Endothelial cell of umbilical vein (primary cell): ENCODE measurements around the gene CDK19. TPM values are rescaled to one million over a fixed set of nuclear protein-coding genes. Genes with fewer than 3 reads are reported as not detected.

Experiments used
- BruUV-seq: library from RNA; stranded (reverse); fragments of 400-500 nt; replicated peaks from 2 replicates; lab custom pipeline; 2021; lab: Mats Ljungman, UMichigan
- CTCF ChIA-PET: fragments of 300-600, 350-600 bp; sonication (Branson Sonifier 250); formaldehyde crosslinking; loops from one replicate; lab custom pipeline; 2021; ENCODE audit warnings: antibody characterized with exemption, inconsistent platforms; lab: Charles Lee
- POLR2A ChIA-PET: fragments of 300-600, 350-600 bp; sonication (Branson Sonifier 250); formaldehyde crosslinking; loops from one replicate; lab custom pipeline; 2021; ENCODE audit warnings: antibody characterized with exemption, inconsistent platforms; lab: Charles Lee
- DNase-seq: peaks from one replicate; pipeline ENCODE4 v3.0.0-alpha.2; 2011; ENCODE audit warnings: low read depth, low spot score
- FAIRE-seq: peaks from 2 replicates; lab custom pipeline; 2011; peaks lifted over from hg19 to GRCh38; lab: Jason Lieb, UNC
- H2AFZ ChIP-seq: 2 replicates; pipeline ENCODE4 v1.6.0; 2012; ENCODE audit warnings: low read depth, low read length, control low read depth, inconsistent platforms
- H3K27ac ChIP-seq: 2 replicates; pipeline ENCODE4 v1.5.1; 2011; ENCODE audit warnings: low read depth, mild to moderate bottlenecking, control low read depth, low read length, moderate library complexity; ENCODE audit not compliant: insufficient read depth
- H3K27me3 ChIP-seq, 2 experiments: 2 replicates each; pipeline versions ENCODE4 v1.6.0 to v1.6.1; 2011; ENCODE audit warnings: low read length in 2 of 2, mixed read lengths in 1 of 2; ENCODE audit not compliant: control insufficient read depth in 2 of 2, insufficient read depth in 2 of 2
- H3K36me3 ChIP-seq, 2 experiments: 2 replicates in 1 of 2; 3 replicates in 1 of 2; pipeline ENCODE4 v1.5.1; 2011; ENCODE audit warnings: low read length in 2 of 2, mild to moderate bottlenecking in 1 of 2, moderate library complexity in 1 of 2; ENCODE audit not compliant: control insufficient read depth in 2 of 2, insufficient read depth in 2 of 2; ENCODE audit errors: extremely low read depth in 1 of 2
- H3K4me1 ChIP-seq: 3 replicates; pipeline ENCODE4 v1.5.1; 2011; ENCODE audit warnings: mild to moderate bottlenecking, low read length; ENCODE audit not compliant: control insufficient read depth, insufficient read depth; ENCODE audit errors: extremely low read depth
- H3K4me2 ChIP-seq: 2 replicates; pipeline ENCODE4 v1.6.1; 2011; ENCODE audit warnings: low read length, control low read depth, mixed read lengths; ENCODE audit not compliant: insufficient read depth
- H3K4me3 ChIP-seq, 3 experiments: fragments of 200-600 bp in 1 of 3; sonication (generic), shearing (Covaris generic) in 1 of 3; replicated peaks in 1 of 3; 2 replicates each; pipeline ENCODE4 v1.5.1; 2011 to 2016; ENCODE audit warnings: control low read depth in 3 of 3, low read length in 3 of 3, mild to moderate bottlenecking in 2 of 3, inconsistent platforms in 1 of 3, low read depth in 1 of 3, moderate library complexity in 1 of 3; ENCODE audit not compliant: insufficient read depth in 1 of 3
- H3K79me2 ChIP-seq: 2 replicates; pipeline ENCODE4 v1.6.0; 2012; ENCODE audit warnings: low read length, inconsistent platforms; ENCODE audit not compliant: control insufficient read depth, insufficient read depth
- H3K9ac ChIP-seq: replicated peaks from 2 replicates; pipeline ENCODE3; 2011; ENCODE audit warnings: low read length, control low read depth; ENCODE audit not compliant: insufficient read depth; ENCODE audit errors: extremely low read depth
- H3K9me1 ChIP-seq: replicated peaks from 3 replicates; pipeline ENCODE4 v1.6.0; 2011; ENCODE audit warnings: mild to moderate bottlenecking, low read length; ENCODE audit not compliant: control insufficient read depth, insufficient read depth; ENCODE audit errors: extremely low read depth
- H3K9me3 ChIP-seq: replicated peaks from 2 replicates; pipeline ENCODE4 v1.5.1; 2012; ENCODE audit warnings: low read length, inconsistent platforms; ENCODE audit not compliant: control insufficient read depth, insufficient read depth
- H4K20me1 ChIP-seq: replicated peaks from 2 replicates; pipeline ENCODE3; 2011; ENCODE audit warnings: mild to moderate bottlenecking, low read length; ENCODE audit not compliant: control insufficient read depth, insufficient read depth; ENCODE audit errors: extremely low read depth
- CTCF ChIP-seq, 2 donors: IDR thresholded peaks; 1 replicate in 1 of 2; 2 replicates in 1 of 2; pipeline ENCODE4 v1.5.1; 2011; ENCODE audit warnings: low read length in 2 of 2, mild to moderate bottlenecking in 2 of 2, moderate library complexity in 2 of 2, control low read depth in 1 of 2, inconsistent platforms in 1 of 2, low read depth in 1 of 2; ENCODE audit not compliant: insufficient read depth in 1 of 2; ENCODE audit errors: extremely low read depth in 1 of 2
- EZH2 ChIP-seq: IDR thresholded peaks from 2 replicates; pipeline ENCODE4 v1.6.1; 2012; ENCODE audit warnings: borderline replicate concordance, low read depth, mild to moderate bottlenecking, moderate library complexity, low read length, inconsistent platforms; ENCODE audit not compliant: severe bottlenecking
- FOS ChIP-seq: IDR thresholded peaks from 2 replicates; pipeline ENCODE4 v1.6.1; 2011; ENCODE audit warnings: mild to moderate bottlenecking, low read length, moderate library complexity, borderline replicate concordance; ENCODE audit not compliant: insufficient read depth
- GATA2 ChIP-seq: IDR thresholded peaks from 2 replicates; pipeline ENCODE4 v1.7.0; 2011; ENCODE audit warnings: low read depth, mild to moderate bottlenecking, moderate library complexity, mixed read lengths, low read length; ENCODE audit not compliant: insufficient read length, insufficient read depth
- JUN ChIP-seq: IDR thresholded peaks from 2 replicates; pipeline ENCODE4 v1.6.1; 2011; ENCODE audit warnings: borderline replicate concordance, low read depth; ENCODE audit not compliant: insufficient read length, insufficient read depth
- MAX ChIP-seq: IDR thresholded peaks from 2 replicates; pipeline ENCODE4 v1.6.1; 2011; ENCODE audit not compliant: insufficient read depth, insufficient read length
- MYC ChIP-seq: IDR thresholded peaks from one replicate; pipeline ENCODE4 v1.6.1; 2011; ENCODE audit warnings: mild to moderate bottlenecking, low read depth, low read length
- POLR2A ChIP-seq: IDR thresholded peaks from 2 replicates; pipeline ENCODE4 v1.6.1; 2012; ENCODE audit warnings: low read depth, mild to moderate bottlenecking, control low read depth, low read length
- POLR2AphosphoS5 ChIP-seq: IDR thresholded peaks from 2 replicates; pipeline ENCODE4 v1.6.1; 2012; ENCODE audit warnings: low read depth, mild to moderate bottlenecking, control low read depth, low read length, moderate library complexity; ENCODE audit not compliant: insufficient read depth
- dilution Hi-C: fragments of 300-500 bp; cut with MboI; formaldehyde crosslinking; loops from one replicate; pipeline ENCODE4 v1.15.0; 2019; ENCODE audit warnings: low sequenced_read_pairs; ENCODE audit not compliant: extremely low pct_ligation_motif_present
- intact Hi-C: fragments of 100-400 bp; cut with micrococcal nuclease; formaldehyde crosslinking; loops from one replicate; pipeline ENCODE4 v1.10.0; 2022
- polyA plus RNA-seq, 4 experiments: library from polyadenylated mRNA; depleted of rRNA in 3 of 4; stranded (reverse) in 3 of 4; unstranded in 1 of 4; fragments of >200 nt; gene quantifications; 2 replicates each; pipeline versions ENCODE4 v1.2.1 to v1.2.3, GENCODE V29; 2011 to 2012; ENCODE audit warnings: missing spikeins in 1 of 4
- total RNA-seq: library from RNA; stranded (reverse); gene quantifications from 2 replicates; pipeline ENCODE4 v1.2.3, GENCODE V29; 2021

The CDK19 gene
- total and polyA plus RNA-seq, 2 donors (not counting 3 experiments of a cell fraction or from before 2014, with no cell fraction given): 4.6 to 12.1 TPM

DNA sequence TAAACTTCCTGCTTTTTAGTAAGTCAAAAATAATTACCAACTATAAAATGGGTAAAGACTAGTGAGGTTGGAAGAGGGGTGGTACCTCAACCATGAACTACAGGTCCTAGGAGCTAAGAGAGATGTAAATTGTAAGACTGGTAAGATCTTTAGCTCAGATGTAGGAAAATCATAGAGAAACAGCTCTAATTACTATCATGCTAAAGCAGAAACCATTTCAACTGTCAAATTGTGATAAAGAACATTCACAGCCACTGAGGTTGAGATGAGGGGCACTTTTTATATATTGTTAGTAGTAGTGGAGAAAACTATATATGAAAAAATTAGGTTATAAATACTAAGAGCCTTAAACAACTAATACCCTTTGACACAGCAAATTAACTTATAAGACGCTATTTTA lies 20.0 kb downstream of the CDK19 start:
- no peak overlapping the region for H3K4me3 ChIP-seq
- H2AFZ ChIP-seq: no peak overlapping the region
- dilution Hi-C loops: no loop called here
- FAIRE-seq (no peak), DNase-seq (no peak)
- H3K9me1 ChIP-seq: no peaks in the 10 kb centered on the region
- CTCF ChIA-PET: interaction anchor here (0.8 to 1.7 kb wide), 2 partner anchors 14 to 143 kb away, joined by 3 to 4 read pairs; no protein-coding TSS in a partner anchor
- intact Hi-C loops: no loop called here
- no peaks in the 10 kb centered on the region for H4K20me1 ChIP-seq
- POLR2A ChIA-PET: interaction anchor here (0.8 to 1.5 kb wide), 2 partner anchors 20 to 79 kb away, joined by 3 to 4 read pairs; partner anchors contain the start of genes AMD1 and CDK19
- no peaks in the 10 kb centered on the region for H3K36me3 ChIP-seq
- no peaks in the 10 kb centered on the region for H3K4me1 ChIP-seq
- no peaks in the 10 kb centered on the region for H3K9me3 ChIP-seq
- no peak overlapping the region for H3K9ac ChIP-seq
- no peaks in the 10 kb centered on the region for H3K27me3 ChIP-seq
- no peak for TF ChIP-seq MYC
- TF ChIP-seq GATA2: no peak
- TF ChIP-seq FOS: no peak
- TF ChIP-seq EZH2: no peak
- TF ChIP-seq POLR2A: no peak
- TF ChIP-seq JUN: no peak
- no peak for TF ChIP-seq MAX
- H3K27ac ChIP-seq: no peak overlapping the region
- BruUV-seq: no TSS peak
- H3K79me2 ChIP-seq: no peaks in the 10 kb centered on the region
- no peak overlapping the region for H3K4me2 ChIP-seq

- H3K9ac ChIP-seq: no peak overlapping the region
- H2AFZ ChIP-seq: no peak overlapping the region
- H3K4me2 ChIP-seq: no peak overlapping the region
- DNase-seq (no peak), FAIRE-seq (no peak)
- ChIA-PET CTCF (no interaction called here), POLR2A (no interaction called here)
- H3K36me3 ChIP-seq: no peaks in the 10 kb centered on the region
- BruUV-seq: no TSS peak
- intact Hi-C loops: no loop called here
- H3K9me1 ChIP-seq: no peaks in the 10 kb centered on the region
- no peaks in the 10 kb centered on the region for H3K9me3 ChIP-seq
- H4K20me1 ChIP-seq: no peaks in the 10 kb centered on the region
- no peak overlapping the region for H3K4me3 ChIP-seq
- H3K79me2 ChIP-seq: no peaks in the 10 kb centered on the region
- H3K27me3 ChIP-seq: peaks cover 0 to 2% of the 10 kb centered on the region in 2 experiments
- dilution Hi-C loops: no loop called here
- H3K27ac ChIP-seq: no peak overlapping the region
- TF ChIP-seq JUN: no peak
- no peak for TF ChIP-seq GATA2
- TF ChIP-seq POLR2AphosphoS5: no peak
- no peak for TF ChIP-seq EZH2
- TF ChIP-seq MAX: no peak
- TF ChIP-seq POLR2A: no peak
- TF ChIP-seq MYC: no peak
- no peak for TF ChIP-seq CTCF (IDR thresholded peaks at IDR 0.05; ENCODE audit: extremely low read depth in 1 of 2, insufficient read depth in 1 of 2, low read depth in 1 of 2, low read length in 2 of 2)
- TF ChIP-seq FOS: no peak
- no peaks in the 10 kb centered on the region for H3K4me1 ChIP-seq
These were observed 28.6 kb downstream of the CDK19 start for GRCh38 chr6:110786696-110787095.
